Suprapubic skin (tissue), 4 donors: ENCODE measurements around the gene REXO1.

Source experiments
- CTCF ChIP-seq, 2 donors: fragments of 200-600 bp in 1 of 2; fragments of 450-650 bp in 1 of 2; sonication (generic) in 1 of 2; IDR thresholded peaks; one replicate each; pipeline ENCODE4 v1.5.1; 2016 to 2019; ENCODE audit warnings: antibody characterized with exemption in 2 of 2, mild to moderate bottlenecking in 1 of 2, moderate library complexity in 1 of 2
- EP300 ChIP-seq: sonication (generic); formaldehyde crosslinking; IDR thresholded peaks from one replicate; pipeline ENCODE4 v1.6.1; 2017; ENCODE audit warnings: antibody characterized with exemption
- POLR2A ChIP-seq, 2 donors: fragments of 450-650 bp; IDR thresholded peaks; one replicate each; pipeline ENCODE4 v1.6.1; 2017; ENCODE audit warnings: antibody characterized with exemption in 2 of 2, mild to moderate bottlenecking in 2 of 2, moderate library complexity in 2 of 2
- POLR2AphosphoS5 ChIP-seq, 3 donors: sonication (generic); formaldehyde crosslinking; IDR thresholded peaks; one replicate each; pipeline ENCODE4 v1.6.1; 2017; ENCODE audit warnings: antibody characterized with exemption in 3 of 3

- TF ChIP-seq EP300, result no peak
- TF ChIP-seq POLR2AphosphoS5 (IDR thresholded peaks at IDR 0.05), result no peak
- TF ChIP-seq CTCF (IDR thresholded peaks at IDR 0.05), result no peak
- TF ChIP-seq POLR2A (IDR thresholded peaks at IDR 0.05), result no peak
Measured at GRCh38 chr19:1816530-1817298, 31.6 kb downstream of the REXO1 start.
